MCF 10A (cell line): Measurements from ENCODE around the gene ICE2. TPM values are rescaled to one million over a fixed set of nuclear protein-coding genes. Genes with fewer than 3 reads are reported as not detected.

Experiments
- BruUV-seq: library from RNA; stranded (reverse); fragments of 400-500 nt; replicated peaks from 2 replicates; lab custom pipeline; 2021; lab: Mats Ljungman, UMichigan
- CTCF ChIA-PET: fragments of 300-600 bp; sonication (Branson Sonifier 250); formaldehyde crosslinking; extraction: SDS; loops from one replicate; lab custom pipeline; 2021; ENCODE audit warnings: antibody characterized with exemption, inconsistent platforms; lab: Yijun Ruan, JAX
- POLR2A ChIA-PET: fragments of 300-600, 350-650 bp; sonication (Branson Sonifier 250); formaldehyde crosslinking; extraction: SDS; loops from one replicate; lab custom pipeline; 2020; ENCODE audit warnings: antibody characterized with exemption, inconsistent platforms; lab: Yijun Ruan, JAX
- DNase-seq: peaks from one replicate; pipeline ENCODE4 v3.0.0-alpha.2; 2018; ENCODE audit not compliant: unreplicated experiment
- H3K27ac Mint-ChIP-seq: one replicate; pipeline ENCODE4 v1.8.0; 2022; ENCODE audit warnings: mild to moderate bottlenecking, low read depth, mixed read lengths; ENCODE audit not compliant: unreplicated experiment
- H3K27me3 Mint-ChIP-seq: one replicate; pipeline ENCODE4 v1.8.0; 2022; ENCODE audit warnings: mixed read lengths; ENCODE audit not compliant: insufficient read depth, unreplicated experiment
- H3K36me3 Mint-ChIP-seq: one replicate; pipeline ENCODE4 v1.8.0; 2022; ENCODE audit warnings: mild to moderate bottlenecking, moderate library complexity, mixed read lengths; ENCODE audit not compliant: insufficient read depth, unreplicated experiment
- H3K4me1 Mint-ChIP-seq: one replicate; pipeline ENCODE4 v1.8.0; 2022; ENCODE audit warnings: mixed read lengths; ENCODE audit not compliant: insufficient read depth, unreplicated experiment
- H3K4me3 Mint-ChIP-seq: one replicate; pipeline ENCODE4 v1.8.0; 2022; ENCODE audit warnings: mild to moderate bottlenecking, moderate library complexity, mixed read lengths; ENCODE audit not compliant: unreplicated experiment
- H3K9me3 Mint-ChIP-seq: one replicate; pipeline ENCODE4 v1.8.0; 2022; ENCODE audit warnings: mixed read lengths; ENCODE audit not compliant: unreplicated experiment
- intact Hi-C: fragments of 100-400 bp; cut with micrococcal nuclease; formaldehyde crosslinking; loops from 2 replicates; pipeline ENCODE4 v1.14.1; 2022
- total RNA-seq: library from RNA; stranded (reverse); gene quantifications from 2 replicates; pipeline ENCODE4 v1.2.3, GENCODE V29; 2022
- TF ChIP-seq, protein P1 (sequence below): fragments of 200-600 bp; IDR thresholded peaks from one replicate; pipeline ENCODE4 v1.8.0; 2022; ENCODE audit warnings: antibody characterized with exemption, mild to moderate bottlenecking; ENCODE audit not compliant: unreplicated experiment

ICE2 gene
- total RNA-seq, 1 experiment from 2014 or later: 57.9 TPM

DNA sequence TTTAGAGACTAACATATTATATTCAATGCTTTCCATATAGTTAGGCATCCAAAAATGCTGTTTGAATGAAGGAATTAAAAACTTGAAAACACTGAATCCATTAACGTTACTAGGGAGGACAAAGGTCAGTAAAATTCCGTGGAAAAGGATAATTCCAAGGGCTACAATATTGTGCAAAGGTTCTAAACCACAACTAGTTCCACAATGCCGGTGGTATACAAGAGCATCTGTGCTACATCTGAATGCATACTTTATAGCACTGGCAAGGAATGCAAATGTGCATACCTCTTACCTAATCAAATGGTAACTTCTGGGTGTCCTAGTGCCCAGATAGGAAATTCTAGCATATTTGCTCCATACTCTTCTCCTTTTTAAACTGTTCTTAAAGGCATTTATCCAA is 2.2 kb downstream of the ICE2 start:
- TF ChIP-seq, protein P1, sequence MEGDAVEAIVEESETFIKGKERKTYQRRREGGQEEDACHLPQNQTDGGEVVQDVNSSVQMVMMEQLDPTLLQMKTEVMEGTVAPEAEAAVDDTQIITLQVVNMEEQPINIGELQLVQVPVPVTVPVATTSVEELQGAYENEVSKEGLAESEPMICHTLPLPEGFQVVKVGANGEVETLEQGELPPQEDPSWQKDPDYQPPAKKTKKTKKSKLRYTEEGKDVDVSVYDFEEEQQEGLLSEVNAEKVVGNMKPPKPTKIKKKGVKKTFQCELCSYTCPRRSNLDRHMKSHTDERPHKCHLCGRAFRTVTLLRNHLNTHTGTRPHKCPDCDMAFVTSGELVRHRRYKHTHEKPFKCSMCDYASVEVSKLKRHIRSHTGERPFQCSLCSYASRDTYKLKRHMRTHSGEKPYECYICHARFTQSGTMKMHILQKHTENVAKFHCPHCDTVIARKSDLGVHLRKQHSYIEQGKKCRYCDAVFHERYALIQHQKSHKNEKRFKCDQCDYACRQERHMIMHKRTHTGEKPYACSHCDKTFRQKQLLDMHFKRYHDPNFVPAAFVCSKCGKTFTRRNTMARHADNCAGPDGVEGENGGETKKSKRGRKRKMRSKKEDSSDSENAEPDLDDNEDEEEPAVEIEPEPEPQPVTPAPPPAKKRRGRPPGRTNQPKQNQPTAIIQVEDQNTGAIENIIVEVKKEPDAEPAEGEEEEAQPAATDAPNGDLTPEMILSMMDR: no peak
- H3K9me3 Mint-ChIP-seq: no peaks in the 10 kb centered on the region
- H3K36me3 Mint-ChIP-seq: peaks cover 30% of the 10 kb centered on the region
- H3K4me1 Mint-ChIP-seq: peaks cover 37% of the 10 kb centered on the region
- peak overlapping the region; percentile 90 for H3K4me3 Mint-ChIP-seq
- ChIA-PET CTCF (interaction anchor here (0.6 to 2.3 kb wide), 3 partner anchors 41 to 500 kb away, joined by 3 to 9 read pairs (median 3); no protein-coding TSS in a partner anchor), POLR2A (interaction anchor here (0.6 to 3.4 kb wide), 6 partner anchors 12 to 210 kb away, joined by 3 to 24 read pairs (median 3); no protein-coding TSS in a partner anchor)
- H3K27ac Mint-ChIP-seq: no peak overlapping the region
- peak; percentile 39 for DNase-seq
- no TSS peak for BruUV-seq
- no peaks in the 10 kb centered on the region for H3K27me3 Mint-ChIP-seq
- intact Hi-C loops: no loop called here

DNA sequence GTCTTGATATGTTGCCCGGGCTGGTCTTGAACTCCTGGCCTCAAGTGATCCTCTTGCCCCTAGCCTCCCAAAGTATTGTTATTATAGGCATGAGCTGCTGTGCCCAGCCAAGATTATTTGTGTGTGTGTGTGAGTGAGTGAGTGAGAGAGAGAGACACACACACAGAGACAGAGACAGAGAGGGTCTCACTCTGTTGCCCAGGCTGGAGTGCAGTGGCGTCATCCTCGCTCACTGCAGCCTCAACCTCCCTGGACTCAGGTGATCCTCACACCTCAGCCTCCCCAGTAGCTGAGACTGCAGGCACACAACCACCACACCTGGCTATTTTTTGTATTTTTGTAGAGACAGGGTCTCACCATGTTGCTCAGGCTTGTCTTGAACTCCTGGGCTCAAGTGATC is 5.8 kb downstream of the ICE2 start:
- BruUV-seq: no TSS peak
- intact Hi-C loops: no loop called here
- peaks cover 42% of the 10 kb centered on the region for H3K4me1 Mint-ChIP-seq
- ChIA-PET POLR2A (no interaction called here), CTCF (no interaction called here)
- H3K27ac Mint-ChIP-seq: no peak overlapping the region
- no peaks in the 10 kb centered on the region for H3K9me3 Mint-ChIP-seq
- peaks cover 38% of the 10 kb centered on the region for H3K36me3 Mint-ChIP-seq
- DNase-seq: no peak
- H3K4me3 Mint-ChIP-seq: no peak overlapping the region
- H3K27me3 Mint-ChIP-seq: no peaks in the 10 kb centered on the region
- TF ChIP-seq, protein P1: no peak

DNA sequence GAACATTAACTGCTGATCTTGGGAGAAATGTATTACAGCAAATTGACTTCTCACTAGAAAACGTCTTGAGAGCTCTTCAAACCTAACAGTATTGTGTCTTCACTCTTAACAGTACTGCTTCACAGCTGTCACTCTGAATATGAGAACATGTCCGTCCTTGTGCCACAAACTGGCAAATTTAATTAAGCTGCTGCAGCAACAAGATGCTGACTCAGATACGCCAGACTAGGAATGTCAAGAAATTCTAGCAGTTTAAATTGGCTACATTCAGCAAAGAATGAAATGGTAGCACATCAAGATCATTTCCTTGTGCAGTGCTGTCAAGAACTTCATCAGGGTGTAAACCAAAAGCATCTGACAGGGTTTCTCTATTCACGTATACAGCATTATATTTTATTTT is 7.6 kb downstream of the ICE2 start:
- no peak overlapping the region for H3K4me3 Mint-ChIP-seq
- TF ChIP-seq, protein P1: no peak
- DNase-seq: no peak
- POLR2A ChIA-PET: interaction anchor here (0.8 to 1.2 kb wide), 5 partner anchors 8 to 100 kb away, joined by 3 to 5 read pairs (median 4); no protein-coding TSS in a partner anchor
- H3K4me1 Mint-ChIP-seq: peaks cover 29% of the 10 kb centered on the region
- no peak overlapping the region for H3K27ac Mint-ChIP-seq
- BruUV-seq: no TSS peak
- intact Hi-C loops: no loop called here
- H3K27me3 Mint-ChIP-seq: no peaks in the 10 kb centered on the region
- no peaks in the 10 kb centered on the region for H3K9me3 Mint-ChIP-seq
- CTCF ChIA-PET: interaction anchor here (0.9 to 1.1 kb wide), 3 partner anchors 8 to 50 kb away, joined by 3 to 4 read pairs (median 3); no protein-coding TSS in a partner anchor
- peaks cover 51% of the 10 kb centered on the region for H3K36me3 Mint-ChIP-seq

DNA sequence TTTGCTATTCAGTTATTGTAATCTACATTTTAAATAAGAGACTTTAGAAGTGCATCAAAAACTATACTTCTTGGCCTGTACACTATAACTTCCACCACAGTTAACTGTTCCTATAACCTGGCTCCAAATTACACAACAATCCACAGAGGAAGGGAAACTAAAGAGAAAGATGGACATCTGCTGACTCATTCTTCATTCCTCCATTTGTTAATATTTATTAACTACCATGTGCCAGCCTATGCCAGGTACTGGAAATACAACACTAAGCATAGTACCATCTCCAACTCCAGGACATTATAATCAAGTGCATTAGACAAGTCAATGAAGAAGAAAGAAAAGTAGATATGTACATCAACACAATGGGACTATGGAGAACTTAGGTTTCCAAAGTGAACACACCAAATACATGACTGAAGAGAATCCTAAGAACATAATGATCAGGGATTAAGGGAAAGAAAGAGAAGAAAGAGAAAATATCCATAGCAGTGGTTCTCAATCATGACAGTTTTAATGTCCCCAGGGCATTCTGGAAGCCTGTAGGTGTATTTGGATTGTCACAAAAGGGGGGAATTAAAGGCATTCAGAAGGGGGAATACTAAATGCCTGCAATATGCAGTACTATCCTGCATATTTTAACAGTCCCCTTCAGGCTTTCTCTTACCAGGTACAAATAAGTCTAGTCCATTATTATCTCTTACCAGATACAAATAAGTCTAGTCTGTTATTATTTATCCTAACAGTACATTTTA is 8.9 kb downstream of the ICE2 start:
- TF ChIP-seq, protein P1: no peak
- Mint-ChIP-seq H3K4me1 (peaks cover 28% of the 10 kb centered on the region), H3K9me3 (no peaks in the 10 kb centered on the region), H3K27ac (peak overlapping the region; percentile 21), H3K4me3 (no peak overlapping the region), H3K36me3 (peaks cover 52% of the 10 kb centered on the region), H3K27me3 (no peaks in the 10 kb centered on the region)
- peak; percentile 46 for DNase-seq
- BruUV-seq: no TSS peak
- intact Hi-C loops: no loop called here
- CTCF ChIA-PET: no interaction called here
- POLR2A ChIA-PET: interaction anchor here (1.2 kb wide), 1 partner anchor 9 kb away, joined by 4 read pairs; no protein-coding TSS in a partner anchor
